ENCODE data around the gene RIMBP2.

Gene RIMBP2

GRCh38 chr12:130486891-130487416, 229.1 kb downstream of the RIMBP2 start:
- H3K27me3 ChIP-seq (ENCODE audit: control insufficient read depth in 3 of 3, insufficient read depth in 3 of 3, low read depth in 1 of 3, low read length in 3 of 3): peaks cover 0 to 15% (median 0%) of the 10 kb centered on the region in 3 experiments
- no peak overlapping the region for H2BK120ac ChIP-seq (ENCODE audit: low read depth, low read length)
- H2AK5ac ChIP-seq (ENCODE audit: low read depth, low read length): no peak overlapping the region
- no peaks in the 10 kb centered on the region for H3K79me1 ChIP-seq (ENCODE audit: low read depth, low read length)
- no peak overlapping the region for H2AFZ ChIP-seq (ENCODE audit: low read length)
- H3K36me3 ChIP-seq (replicated peaks in 1 of 2; ENCODE audit: control insufficient read depth in 2 of 2, insufficient read depth in 2 of 2, low read length in 2 of 2): no peaks in the 10 kb centered on the region
- H3K14ac ChIP-seq (ENCODE audit: low read length): no peak overlapping the region
- H3K4ac ChIP-seq (ENCODE audit: low read length): no peak overlapping the region
- DNase-seq (ENCODE audit: low spot score): no peak
- H3K23ac ChIP-seq (ENCODE audit: low read depth, low read length, poor library complexity): peak overlapping the region; percentile 18
- peaks cover 0 to 11% of the 10 kb centered on the region in 2 donors for H3K4me1 ChIP-seq (ENCODE audit: control insufficient read depth in 2 of 2, insufficient read depth in 1 of 2, low read depth in 1 of 2, low read length in 2 of 2)
- H2BK12ac ChIP-seq (ENCODE audit: low read length): no peak overlapping the region
- WGBS, 2 donors (ENCODE audit: extremely low coverage in 2 of 2, insufficient read length in 2 of 2, insufficient replicate concordance in 1 of 2): no CpG with 5 or more reads among the region's 12 CpGs
- no peak overlapping the region for H3K27ac ChIP-seq (replicated peaks; ENCODE audit: low read length)
- no peak overlapping the region for H4K91ac ChIP-seq (ENCODE audit: low read depth, low read length, poor library complexity)
- peak overlapping the region; percentile 21 for H2BK15ac ChIP-seq (ENCODE audit: low read length)
- H3K4me3 ChIP-seq (ENCODE audit: low read length in 2 of 2): peak overlapping the region in 1 of 2 donors; percentile 23
- no peak overlapping the region for H2BK5ac ChIP-seq (ENCODE audit: low read length)
- H3K9ac ChIP-seq (ENCODE audit: low read depth, low read length, poor library complexity): no peak overlapping the region
- peaks cover 0 to 3% of the 10 kb centered on the region in 2 donors for H3K9me3 ChIP-seq (replicated peaks in 1 of 2; ENCODE audit: control insufficient read depth in 2 of 2, insufficient read depth in 1 of 2, low read depth in 1 of 2, low read length in 2 of 2)
- peak overlapping the region; percentile 35 for H3K18ac ChIP-seq (ENCODE audit: low read length)
- no peak overlapping the region for H4K8ac ChIP-seq (ENCODE audit: low read depth, low read length)
- H3K4me2 ChIP-seq (ENCODE audit: insufficient read depth, low read length, poor library complexity, severe bottlenecking): no peak overlapping the region

- Histone ChIP-seq H2AK5ac (ENCODE audit: low read depth, low read length) (no peak overlapping the region), H3K9me3 (replicated peaks in 1 of 2; ENCODE audit: control insufficient read depth in 2 of 2, insufficient read depth in 1 of 2, low read depth in 1 of 2, low read length in 2 of 2) (peaks cover 0 to 3% of the 10 kb centered on the region in 2 donors), H3K36me3 (replicated peaks in 1 of 2; ENCODE audit: control insufficient read depth in 2 of 2, insufficient read depth in 2 of 2, low read length in 2 of 2) (no peaks in the 10 kb centered on the region), H3K27me3 (ENCODE audit: control insufficient read depth in 3 of 3, insufficient read depth in 3 of 3, low read depth in 1 of 3, low read length in 3 of 3) (peaks cover 0 to 8% (median 0%) of the 10 kb centered on the region in 3 experiments), H3K18ac (ENCODE audit: low read length) (peak overlapping the region; percentile 55), H4K8ac (ENCODE audit: low read depth, low read length) (no peak overlapping the region), H2AFZ (ENCODE audit: low read length) (no peak overlapping the region), H2BK12ac (ENCODE audit: low read length) (no peak overlapping the region), H3K23ac (ENCODE audit: low read depth, low read length, poor library complexity) (peak overlapping the region; percentile 25), H2BK15ac (ENCODE audit: low read length) (peak overlapping the region; percentile 42), H3K4me1 (ENCODE audit: control insufficient read depth in 2 of 2, insufficient read depth in 1 of 2, low read depth in 1 of 2, low read length in 2 of 2) (peaks cover 0 to 11% of the 10 kb centered on the region in 2 donors), H3K4me3 (ENCODE audit: low read length in 2 of 2) (no peak overlapping the region), H4K91ac (ENCODE audit: low read depth, low read length, poor library complexity) (no peak overlapping the region), H3K4ac (ENCODE audit: low read length) (no peak overlapping the region), H3K27ac (replicated peaks; ENCODE audit: low read length) (no peak overlapping the region), H3K9ac (ENCODE audit: low read depth, low read length, poor library complexity) (peak overlapping the region; percentile 54), H3K4me2 (ENCODE audit: insufficient read depth, low read length, poor library complexity, severe bottlenecking) (no peak overlapping the region), H2BK5ac (ENCODE audit: low read length) (no peak overlapping the region), H3K79me1 (ENCODE audit: low read depth, low read length) (no peaks in the 10 kb centered on the region), H3K14ac (ENCODE audit: low read length) (peak overlapping the region; percentile 83), H2BK120ac (ENCODE audit: low read depth, low read length) (no peak overlapping the region)
- WGBS, 2 donors (ENCODE audit: extremely low coverage in 2 of 2, insufficient read length in 2 of 2, insufficient replicate concordance in 1 of 2): no CpG with 5 or more reads among the region's 10 CpGs
- no peak for DNase-seq (ENCODE audit: low spot score)
Observed at GRCh38 chr12:130486146-130486435, 230.0 kb downstream of the RIMBP2 start.

GRCh38 chr12:130485291-130486145, 230.6 kb downstream of the RIMBP2 start:
- no peak for DNase-seq (ENCODE audit: low spot score)
- Histone ChIP-seq H3K14ac (ENCODE audit: low read length) (peak overlapping the region; percentile 83), H3K4me2 (ENCODE audit: insufficient read depth, low read length, poor library complexity, severe bottlenecking) (no peak overlapping the region), H2BK15ac (ENCODE audit: low read length) (peak overlapping the region; percentile 42), H4K91ac (ENCODE audit: low read depth, low read length, poor library complexity) (no peak overlapping the region), H3K23ac (ENCODE audit: low read depth, low read length, poor library complexity) (peak overlapping the region; percentile 25), H3K9ac (ENCODE audit: low read depth, low read length, poor library complexity) (peak overlapping the region; percentile 54), H2AFZ (ENCODE audit: low read length) (no peak overlapping the region), H3K9me3 (replicated peaks in 1 of 2; ENCODE audit: control insufficient read depth in 2 of 2, insufficient read depth in 1 of 2, low read depth in 1 of 2, low read length in 2 of 2) (peaks cover 0 to 3% of the 10 kb centered on the region in 2 donors), H2BK12ac (ENCODE audit: low read length) (no peak overlapping the region), H3K4ac (ENCODE audit: low read length) (no peak overlapping the region), H3K79me1 (ENCODE audit: low read depth, low read length) (no peaks in the 10 kb centered on the region), H2BK5ac (ENCODE audit: low read length) (no peak overlapping the region), H4K8ac (ENCODE audit: low read depth, low read length) (no peak overlapping the region), H3K36me3 (replicated peaks in 1 of 2; ENCODE audit: control insufficient read depth in 2 of 2, insufficient read depth in 2 of 2, low read length in 2 of 2) (no peaks in the 10 kb centered on the region), H2BK120ac (ENCODE audit: low read depth, low read length) (peak overlapping the region; percentile 66), H3K4me1 (ENCODE audit: control insufficient read depth in 2 of 2, insufficient read depth in 1 of 2, low read depth in 1 of 2, low read length in 2 of 2) (peaks cover 0 to 11% of the 10 kb centered on the region in 2 donors), H2AK5ac (ENCODE audit: low read depth, low read length) (no peak overlapping the region), H3K4me3 (ENCODE audit: low read length in 2 of 2) (no peak overlapping the region), H3K27ac (replicated peaks; ENCODE audit: low read length) (no peak overlapping the region), H3K18ac (ENCODE audit: low read length) (peak overlapping the region; percentile 77), H3K27me3 (ENCODE audit: control insufficient read depth in 3 of 3, insufficient read depth in 3 of 3, low read depth in 1 of 3, low read length in 3 of 3) (peaks cover 0 to 3% (median 0%) of the 10 kb centered on the region in 3 experiments)
- WGBS, 2 donors (ENCODE audit: extremely low coverage in 2 of 2, insufficient read length in 2 of 2, insufficient replicate concordance in 1 of 2): no CpG with 5 or more reads among the region's 22 CpGs

DNA sequence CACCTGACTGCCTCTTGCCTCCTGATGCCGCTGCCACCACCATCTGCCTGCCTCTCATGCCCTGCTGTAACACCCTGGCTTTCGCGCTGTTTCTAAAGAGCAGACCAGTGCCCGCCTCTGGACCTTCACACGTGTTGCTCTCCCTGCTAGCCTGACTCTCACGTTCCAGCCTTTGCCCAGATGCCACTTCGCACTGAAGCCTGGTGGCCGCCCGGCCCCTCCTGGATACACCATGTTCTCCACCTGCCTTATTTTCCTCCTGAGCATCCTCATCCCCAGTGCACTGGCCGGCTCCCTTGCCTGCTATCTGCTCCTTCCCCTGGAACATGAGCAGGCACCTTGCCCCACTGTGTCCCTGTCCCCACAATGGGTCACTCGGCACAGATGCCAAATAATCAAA, 231.9 kb downstream of the RIMBP2 start:
- Histone ChIP-seq H2BK5ac (ENCODE audit: low read length) (no peak overlapping the region), H3K4me1 (ENCODE audit: control insufficient read depth in 2 of 2, insufficient read depth in 1 of 2, low read depth in 1 of 2, low read length in 2 of 2) (peaks cover 0 to 11% of the 10 kb centered on the region in 2 donors), H2AFZ (ENCODE audit: low read length) (no peak overlapping the region), H3K23ac (ENCODE audit: low read depth, low read length, poor library complexity) (no peak overlapping the region), H3K18ac (ENCODE audit: low read length) (peak overlapping the region; percentile 66), H3K27me3 (ENCODE audit: control insufficient read depth in 3 of 3, insufficient read depth in 3 of 3, low read depth in 1 of 3, low read length in 3 of 3) (no peaks in the 10 kb centered on the region), H4K8ac (ENCODE audit: low read depth, low read length) (no peak overlapping the region), H2BK12ac (ENCODE audit: low read length) (no peak overlapping the region), H3K79me1 (ENCODE audit: low read depth, low read length) (no peaks in the 10 kb centered on the region), H3K36me3 (replicated peaks in 1 of 2; ENCODE audit: control insufficient read depth in 2 of 2, insufficient read depth in 2 of 2, low read length in 2 of 2) (no peaks in the 10 kb centered on the region), H2BK120ac (ENCODE audit: low read depth, low read length) (no peak overlapping the region), H3K9me3 (replicated peaks in 1 of 2; ENCODE audit: control insufficient read depth in 2 of 2, insufficient read depth in 1 of 2, low read depth in 1 of 2, low read length in 2 of 2) (peaks cover 0 to 3% of the 10 kb centered on the region in 2 donors), H3K14ac (ENCODE audit: low read length) (peak overlapping the region; percentile 60), H3K4ac (ENCODE audit: low read length) (no peak overlapping the region), H3K27ac (replicated peaks; ENCODE audit: low read length) (peak overlapping the region; percentile 22), H3K4me2 (ENCODE audit: insufficient read depth, low read length, poor library complexity, severe bottlenecking) (no peak overlapping the region), H2AK5ac (ENCODE audit: low read depth, low read length) (peak overlapping the region; percentile 76), H3K9ac (ENCODE audit: low read depth, low read length, poor library complexity) (peak overlapping the region; percentile 35), H3K4me3 (ENCODE audit: low read length in 2 of 2) (no peak overlapping the region), H2BK15ac (ENCODE audit: low read length) (peak overlapping the region; percentile 55), H4K91ac (ENCODE audit: low read depth, low read length, poor library complexity) (peak overlapping the region; percentile 7)
- no CpG with 5 or more reads among the region's 11 CpGs for WGBS, 2 donors (ENCODE audit: extremely low coverage in 2 of 2, insufficient read length in 2 of 2, insufficient replicate concordance in 1 of 2)
- no peak for DNase-seq (ENCODE audit: low spot score)

Data from neuronal stem cell (in vitro differentiated cells).